ENCODE data around the gene ZCCHC14.
A peak's percentile ranks its signal among the peaks of the same experiment; 100 is the strongest.

ZCCHC14 gene

GRCh38 chr16:87495578-87496446 is 3.0 kb upstream of the ZCCHC14 start:
- Histone ChIP-seq H3K27ac (replicated peaks) (no peak overlapping the region), H3K4me3 (replicated peaks; ENCODE audit: insufficient read depth, low read length) (no peak overlapping the region), H3K27me3 (ENCODE audit: insufficient read depth, poor library complexity, severe bottlenecking) (no peaks in the 10 kb centered on the region)
- TF ChIP-seq SPI1 (IDR thresholded peaks at IDR 0.05; ENCODE audit: borderline replicate concordance, low read depth) (no peak), CTCF (IDR thresholded peaks at IDR 0.05; ENCODE audit: insufficient read depth, low read length) (no peak), GABPA (IDR thresholded peaks at IDR 0.05; ENCODE audit: low read depth) (no peak), POLR2AphosphoS5 (IDR thresholded peaks at IDR 0.05; ENCODE audit: low read depth) (no peak), REST (IDR thresholded peaks at IDR 0.05; ENCODE audit: insufficient replicate concordance, low read depth) (no peak)
- no peak for DNase-seq (ENCODE audit: low read depth in 1 of 2, low spot score in 1 of 2)

GRCh38 chr16:87493608-87494280 is 920 bp upstream of the ZCCHC14 start:
- Histone ChIP-seq H3K27ac (replicated peaks) (no peak overlapping the region), H3K4me3 (replicated peaks; ENCODE audit: insufficient read depth, low read length) (peak overlapping the region; percentile 32), H3K27me3 (ENCODE audit: insufficient read depth, poor library complexity, severe bottlenecking) (no peaks in the 10 kb centered on the region)
- DNase-seq (ENCODE audit: low read depth in 1 of 2, low spot score in 1 of 2): no peak
- TF ChIP-seq POLR2AphosphoS5 (IDR thresholded peaks at IDR 0.05; ENCODE audit: low read depth) (no peak), CTCF (IDR thresholded peaks at IDR 0.05; ENCODE audit: insufficient read depth, low read length) (no peak), REST (IDR thresholded peaks at IDR 0.05; ENCODE audit: insufficient replicate concordance, low read depth) (peak; percentile 80), GABPA (IDR thresholded peaks at IDR 0.05; ENCODE audit: low read depth) (no peak)

GRCh38 chr16:87492291-87492630 is 563 bp downstream of the ZCCHC14 start:
- DNase-seq (ENCODE audit: low read depth in 1 of 2, low spot score in 1 of 2): no peak
- Histone ChIP-seq H3K4me3 (replicated peaks; ENCODE audit: insufficient read depth, low read length) (no peak overlapping the region), H3K27me3 (ENCODE audit: insufficient read depth, poor library complexity, severe bottlenecking) (no peaks in the 10 kb centered on the region), H3K27ac (replicated peaks) (no peak overlapping the region)
- TF ChIP-seq SPI1 (IDR thresholded peaks at IDR 0.05; ENCODE audit: borderline replicate concordance, low read depth) (no peak), REST (IDR thresholded peaks at IDR 0.05; ENCODE audit: insufficient replicate concordance, low read depth) (no peak), GABPA (IDR thresholded peaks at IDR 0.05; ENCODE audit: low read depth) (no peak), POLR2AphosphoS5 (IDR thresholded peaks at IDR 0.05; ENCODE audit: low read depth) (no peak), CTCF (IDR thresholded peaks at IDR 0.05; ENCODE audit: insufficient read depth, low read length) (no peak)
